ENCODE data around the gene VAPB.

The VAPB gene

GRCh38 chr20:58486207-58486606 lies 97.2 kb downstream of the VAPB start:
- Histone ChIP-seq H3K27me3 (ENCODE audit: control insufficient read depth, insufficient read depth, low read length) (no peaks in the 10 kb centered on the region), H3K27ac (ENCODE audit: low read depth, low read length) (no peak overlapping the region), H3K9ac (ENCODE audit: low read length) (no peak overlapping the region), H3K4me1 (ENCODE audit: control insufficient read depth, insufficient read depth, low read length) (peaks cover 12% of the 10 kb centered on the region), H3K9me3 (ENCODE audit: control insufficient read depth, insufficient read depth, low read depth, low read length) (peaks cover 27% of the 10 kb centered on the region), H3K36me3 (ENCODE audit: control insufficient read depth, insufficient read depth, low read length) (no peaks in the 10 kb centered on the region), H3K4me3 (ENCODE audit: low read depth, low read length) (no peak overlapping the region)

- no peak overlapping the region for H3K4me3 ChIP-seq (ENCODE audit: low read depth, low read length)
- H3K9me3 ChIP-seq (ENCODE audit: control insufficient read depth, insufficient read depth, low read depth, low read length) = peaks cover 11% of the 10 kb centered on the region; the same call in 1 of the 2 replicates
- no peak overlapping the region for H3K9ac ChIP-seq (ENCODE audit: low read length)
- no peaks in the 10 kb centered on the region for H3K36me3 ChIP-seq (ENCODE audit: control insufficient read depth, insufficient read depth, low read length)
- no peaks in the 10 kb centered on the region for H3K27me3 ChIP-seq (ENCODE audit: control insufficient read depth, insufficient read depth, low read length)
- no peaks in the 10 kb centered on the region for H3K4me1 ChIP-seq (ENCODE audit: control insufficient read depth, insufficient read depth, low read length)
- H3K27ac ChIP-seq (ENCODE audit: low read depth, low read length) = no peak overlapping the region
These were observed 103.2 kb downstream of the VAPB start for GRCh38 chr20:58492074-58492718.

DNA sequence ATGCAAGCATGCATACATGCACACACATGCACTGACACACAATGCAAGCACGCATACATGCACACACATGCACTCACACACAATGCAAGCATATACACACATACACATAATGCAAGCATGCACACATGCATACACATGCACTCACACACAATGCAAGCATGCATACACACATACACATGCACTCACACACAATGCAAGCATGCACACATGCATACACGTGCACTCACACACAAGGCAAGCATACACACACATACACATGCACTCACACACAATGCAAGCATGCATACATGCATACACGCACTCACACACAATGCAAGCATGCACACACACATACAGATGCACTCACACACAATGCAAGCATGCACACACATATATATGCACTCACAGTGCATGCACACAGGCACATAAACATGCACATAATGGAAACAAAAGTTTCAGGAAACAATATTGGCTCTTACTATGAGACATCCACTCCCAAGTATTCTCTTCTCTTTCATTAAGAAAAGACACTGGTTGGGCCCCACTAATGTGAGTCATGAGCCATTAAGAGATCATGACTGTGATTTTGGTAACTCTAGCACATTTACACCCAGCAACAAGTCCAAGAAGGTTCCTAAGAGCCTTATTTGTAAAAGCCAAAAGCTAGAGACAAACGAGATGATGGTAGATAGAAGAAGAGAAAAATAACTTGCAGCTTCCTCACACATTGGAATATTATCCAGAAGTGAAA lies 103.9 kb downstream of the VAPB start:
- H3K4me3 ChIP-seq (ENCODE audit: low read depth, low read length) = no peak overlapping the region
- H3K9ac ChIP-seq (ENCODE audit: low read length) = no peak overlapping the region
- no peaks in the 10 kb centered on the region for H3K4me1 ChIP-seq (ENCODE audit: control insufficient read depth, insufficient read depth, low read length)
- H3K36me3 ChIP-seq (ENCODE audit: control insufficient read depth, insufficient read depth, low read length) = no peaks in the 10 kb centered on the region
- no peak overlapping the region for H3K27ac ChIP-seq (ENCODE audit: low read depth, low read length)
- no peaks in the 10 kb centered on the region for H3K27me3 ChIP-seq (ENCODE audit: control insufficient read depth, insufficient read depth, low read length)
- H3K9me3 ChIP-seq (ENCODE audit: control insufficient read depth, insufficient read depth, low read depth, low read length) = peaks cover 6% of the 10 kb centered on the region; the same call in 1 of the 2 replicates

- no peaks in the 10 kb centered on the region for H3K4me1 ChIP-seq (ENCODE audit: control insufficient read depth, insufficient read depth, low read length)
- no peaks in the 10 kb centered on the region; the same call in 1 of the 2 replicates for H3K27me3 ChIP-seq (ENCODE audit: control insufficient read depth, insufficient read depth, low read length)
- H3K9ac ChIP-seq (ENCODE audit: low read length) = no peak overlapping the region
- no peaks in the 10 kb centered on the region for H3K36me3 ChIP-seq (ENCODE audit: control insufficient read depth, insufficient read depth, low read length)
- H3K9me3 ChIP-seq (ENCODE audit: control insufficient read depth, insufficient read depth, low read depth, low read length) = 0 out of 2 replicates have a peak, but pooled peaks cover 9% of the 10 kb centered on the region
- no peak overlapping the region for H3K4me3 ChIP-seq (ENCODE audit: low read depth, low read length)
- no peak overlapping the region for H3K27ac ChIP-seq (ENCODE audit: low read depth, low read length)
These were observed 106.0 kb downstream of the VAPB start for GRCh38 chr20:58494923-58495622.

- Histone ChIP-seq H3K36me3 (ENCODE audit: control insufficient read depth, insufficient read depth, low read length) (no peaks in the 10 kb centered on the region), H3K4me1 (ENCODE audit: control insufficient read depth, insufficient read depth, low read length) (no peaks in the 10 kb centered on the region), H3K9me3 (ENCODE audit: control insufficient read depth, insufficient read depth, low read depth, low read length) (peaks cover 14% of the 10 kb centered on the region; the same call in 1 of the 2 replicates), H3K4me3 (ENCODE audit: low read depth, low read length) (no peak overlapping the region), H3K27me3 (ENCODE audit: control insufficient read depth, insufficient read depth, low read length) (no peaks in the 10 kb centered on the region; the same call in 1 of the 2 replicates), H3K27ac (ENCODE audit: low read depth, low read length) (no peak overlapping the region), H3K9ac (ENCODE audit: low read length) (no peak overlapping the region)
These were observed 106.8 kb downstream of the VAPB start for GRCh38 chr20:58495623-58496428.

DNA sequence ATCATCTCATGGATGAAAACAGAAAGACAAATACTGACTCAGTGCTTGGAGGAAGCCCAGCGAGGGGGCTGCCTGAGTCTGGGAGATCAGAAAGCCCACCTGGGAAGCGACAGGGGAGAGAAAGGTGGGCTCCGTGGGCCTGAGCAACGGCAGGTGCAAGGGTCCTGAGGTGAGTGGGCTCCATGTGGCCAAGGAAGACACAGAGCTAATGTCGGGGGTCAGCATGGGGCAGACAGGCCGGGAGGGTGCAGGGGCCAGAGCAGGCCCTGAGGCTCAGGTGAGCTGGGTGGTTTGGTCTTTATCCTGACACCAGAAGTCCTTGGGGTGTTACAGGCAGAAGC lies 107.4 kb downstream of the VAPB start:
- Histone ChIP-seq H3K4me3 (ENCODE audit: low read depth, low read length) (no peak overlapping the region), H3K27me3 (ENCODE audit: control insufficient read depth, insufficient read depth, low read length) (no peaks in the 10 kb centered on the region; the same call in 1 of the 2 replicates), H3K9me3 (ENCODE audit: control insufficient read depth, insufficient read depth, low read depth, low read length) (peaks cover 19% of the 10 kb centered on the region; the same call in 1 of the 2 replicates), H3K27ac (ENCODE audit: low read depth, low read length) (no peak overlapping the region), H3K36me3 (ENCODE audit: control insufficient read depth, insufficient read depth, low read length) (no peaks in the 10 kb centered on the region), H3K9ac (ENCODE audit: low read length) (no peak overlapping the region), H3K4me1 (ENCODE audit: control insufficient read depth, insufficient read depth, low read length) (no peaks in the 10 kb centered on the region)

DNA sequence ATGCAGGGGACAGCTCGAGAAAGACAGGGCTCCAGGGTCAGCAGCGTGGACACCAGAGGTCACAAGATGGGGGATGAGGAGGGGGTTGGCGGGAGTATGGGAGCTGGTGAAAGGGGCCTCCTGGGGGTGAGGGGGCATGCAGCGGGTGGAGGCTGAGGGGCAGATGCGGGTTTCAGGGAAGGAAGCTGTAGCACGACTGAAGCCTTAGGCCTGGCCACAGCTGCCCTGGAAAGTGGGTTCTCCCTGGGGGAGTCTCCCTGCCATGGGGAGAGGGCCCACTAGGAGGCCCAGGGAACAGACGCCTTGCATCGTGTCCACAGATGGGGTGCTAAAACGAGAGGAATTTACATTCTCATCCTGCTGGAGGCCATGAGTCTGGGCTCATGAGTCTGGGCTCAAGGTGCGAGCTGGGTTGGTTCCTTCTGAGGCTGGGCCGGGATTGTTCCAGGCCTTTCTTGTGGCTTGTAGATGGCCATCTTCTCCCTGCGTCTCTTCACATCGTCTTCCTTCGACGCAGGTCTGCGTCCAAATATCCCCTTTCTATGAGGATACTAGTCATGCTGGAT lies 108.1 kb downstream of the VAPB start:
- no peak overlapping the region for H3K9ac ChIP-seq (ENCODE audit: low read length)
- H3K4me3 ChIP-seq (ENCODE audit: low read depth, low read length) = no peak overlapping the region
- H3K27me3 ChIP-seq (ENCODE audit: control insufficient read depth, insufficient read depth, low read length) = no peaks in the 10 kb centered on the region; the same call in 1 of the 2 replicates
- no peaks in the 10 kb centered on the region for H3K36me3 ChIP-seq (ENCODE audit: control insufficient read depth, insufficient read depth, low read length)
- no peak overlapping the region for H3K27ac ChIP-seq (ENCODE audit: low read depth, low read length)
- no peaks in the 10 kb centered on the region for H3K4me1 ChIP-seq (ENCODE audit: control insufficient read depth, insufficient read depth, low read length)
- H3K9me3 ChIP-seq (ENCODE audit: control insufficient read depth, insufficient read depth, low read depth, low read length) = peaks cover 25% of the 10 kb centered on the region

GRCh38 chr20:58497724-58498469 lies 108.9 kb downstream of the VAPB start:
- H3K9me3 ChIP-seq (ENCODE audit: control insufficient read depth, insufficient read depth, low read depth, low read length) = peaks cover 28% of the 10 kb centered on the region
- H3K36me3 ChIP-seq (ENCODE audit: control insufficient read depth, insufficient read depth, low read length) = no peaks in the 10 kb centered on the region
- no peaks in the 10 kb centered on the region for H3K4me1 ChIP-seq (ENCODE audit: control insufficient read depth, insufficient read depth, low read length)
- no peak overlapping the region for H3K9ac ChIP-seq (ENCODE audit: low read length)
- no peak overlapping the region for H3K27ac ChIP-seq (ENCODE audit: low read depth, low read length)
- H3K27me3 ChIP-seq (ENCODE audit: control insufficient read depth, insufficient read depth, low read length) = no peaks in the 10 kb centered on the region; the same call in 1 of the 2 replicates
- H3K4me3 ChIP-seq (ENCODE audit: low read depth, low read length) = no peak overlapping the region

DNA sequence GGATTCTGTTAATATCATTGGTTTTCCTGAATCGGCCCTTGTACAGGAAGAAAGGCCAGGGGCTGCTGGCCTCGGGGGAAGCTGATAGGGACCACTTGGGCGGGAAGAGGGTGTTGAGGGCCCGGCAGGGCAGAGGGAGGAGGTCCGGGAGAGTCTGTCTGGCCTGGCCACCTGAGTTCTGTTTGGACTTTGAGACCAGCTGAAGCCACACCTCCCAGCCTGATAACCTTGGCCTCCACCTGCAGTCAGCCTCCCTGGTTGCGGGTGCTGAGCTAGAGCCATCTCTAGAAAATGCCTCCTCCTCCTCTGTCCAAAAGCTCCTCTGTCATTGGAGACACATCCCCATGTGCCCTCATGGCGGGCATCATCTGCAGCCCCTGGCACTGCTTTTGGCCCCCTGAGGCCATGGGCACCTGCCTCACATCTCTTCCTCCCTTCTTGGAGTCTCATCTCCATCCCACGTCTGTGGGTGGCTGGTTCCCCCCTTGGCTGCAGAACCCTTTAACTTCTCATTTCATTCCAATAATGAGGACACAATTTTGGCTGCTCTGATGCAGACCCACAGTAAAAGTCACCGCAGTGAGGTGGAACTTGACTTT lies 109.5 kb downstream of the VAPB start:
- Histone ChIP-seq H3K4me1 (ENCODE audit: control insufficient read depth, insufficient read depth, low read length) (no peaks in the 10 kb centered on the region), H3K36me3 (ENCODE audit: control insufficient read depth, insufficient read depth, low read length) (no peaks in the 10 kb centered on the region), H3K27me3 (ENCODE audit: control insufficient read depth, insufficient read depth, low read length) (no peaks in the 10 kb centered on the region; the same call in 1 of the 2 replicates)

More for the DNA sequence above, 109.5 kb downstream of the VAPB start:
- H3K9ac ChIP-seq (ENCODE audit: low read length) = no peak overlapping the region
- no peak overlapping the region for H3K4me3 ChIP-seq (ENCODE audit: low read depth, low read length)
- no peak overlapping the region for H3K27ac ChIP-seq (ENCODE audit: low read depth, low read length)
- H3K9me3 ChIP-seq (ENCODE audit: control insufficient read depth, insufficient read depth, low read depth, low read length) = peaks cover 30% of the 10 kb centered on the region
